ENCODE measurements around the gene NSMCE1.
A peak's percentile ranks its signal among the peaks of the same experiment; 100 is the strongest.

NSMCE1 gene

DNA sequence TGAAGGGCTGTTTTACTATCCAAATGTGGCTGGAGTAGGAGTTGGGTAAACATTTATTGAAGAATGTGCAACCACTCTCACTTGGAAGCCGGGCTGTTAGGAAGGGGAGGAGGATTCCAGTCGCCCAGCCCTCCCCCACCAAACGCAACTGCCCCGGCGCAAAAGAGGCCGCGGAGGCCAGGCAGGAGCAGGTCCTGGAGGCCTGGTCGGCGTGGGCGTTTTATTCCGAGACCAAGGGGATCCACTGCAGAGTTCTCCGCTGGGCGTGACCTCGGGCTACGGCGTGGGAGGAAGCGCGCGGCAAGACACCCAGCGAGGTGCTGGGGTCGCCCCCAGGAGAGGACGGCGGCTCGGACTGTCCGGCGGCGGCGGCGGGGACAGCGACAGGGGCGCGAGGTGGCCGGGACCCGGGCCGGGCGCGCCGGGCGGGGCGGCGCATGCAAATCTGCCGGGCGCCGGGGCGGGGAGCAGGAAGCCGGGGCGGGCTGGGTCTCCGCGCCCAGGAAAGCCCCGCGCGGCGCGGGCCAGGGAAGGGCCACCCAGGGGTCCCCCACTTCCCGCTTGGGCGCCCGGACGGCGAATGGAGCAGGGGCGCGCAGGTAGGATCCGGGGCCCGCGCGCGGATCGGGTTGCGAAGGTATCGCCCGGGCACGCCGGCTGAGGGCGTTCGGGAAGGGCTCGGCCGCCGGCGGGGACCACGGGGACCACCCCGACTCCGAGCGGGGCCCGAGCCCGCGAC is 45.0 kb upstream of the NSMCE1 start, which contains the start of gene IL4R:
IL4R (plus strand) TSS at position 553 of the 739 bp plus-strand sequence. CDS start 26,230 bp downstream, outside the sequence.
- H2AFZ ChIP-seq (ENCODE audit: low read depth, low read length), result peak within 1 kb of the TSS; percentile 85
- H3K27ac ChIP-seq (ENCODE audit: low read length), result peak within 1 kb of the TSS; percentile 33

DNA sequence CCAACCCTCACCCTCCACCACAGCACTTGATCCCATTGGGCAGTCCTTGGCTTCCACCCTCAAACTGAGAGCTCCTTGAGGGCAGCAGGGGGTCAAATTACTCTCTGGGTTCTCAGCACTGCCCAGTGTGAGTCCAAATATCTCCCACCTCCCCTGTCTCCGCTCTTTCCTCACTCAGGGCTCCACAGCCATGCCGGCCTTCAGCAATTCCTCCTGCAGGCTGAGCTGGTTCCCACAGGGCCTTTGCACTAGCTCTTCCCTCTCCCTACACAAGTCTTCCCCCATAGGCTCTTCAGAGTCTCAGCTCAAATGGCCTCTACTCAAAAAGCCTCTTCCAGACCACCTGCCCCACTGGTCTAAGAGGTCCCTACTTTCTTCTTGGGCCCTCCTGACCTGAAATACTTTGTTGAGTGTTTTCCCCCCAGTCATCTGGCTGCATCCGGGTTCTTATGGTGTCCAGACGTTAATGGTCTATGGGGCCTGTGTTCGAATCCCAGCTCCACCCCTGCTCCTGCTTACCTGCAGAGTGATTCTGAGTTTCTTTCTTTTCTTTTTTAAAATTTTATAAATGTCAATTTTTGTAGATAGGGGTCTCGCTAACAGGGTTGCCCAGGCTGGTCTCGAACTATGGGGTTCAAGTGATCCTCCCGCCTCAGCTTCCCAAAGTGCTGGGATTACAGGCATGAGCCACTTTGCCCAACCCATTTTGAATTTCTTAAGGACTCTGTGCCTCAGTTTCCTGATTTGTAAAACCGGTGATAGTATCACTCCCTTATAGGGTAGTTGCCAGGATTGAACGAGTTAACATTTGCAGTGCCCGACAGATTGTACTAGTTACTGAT is 44.2 kb upstream of the NSMCE1 start:
- Histone ChIP-seq H3K9me3 (ENCODE audit: insufficient read depth, low read length) (no peaks in the 10 kb centered on the region), H3K79me2 (ENCODE audit: low read length) (peaks cover 36% of the 10 kb centered on the region), H3K4me2 (ENCODE audit: low read length) (peak overlapping the region; percentile 92), H3K4me3 (ENCODE audit: low read length) (peak overlapping the region; percentile 89), H3K27ac (ENCODE audit: low read length) (no peak overlapping the region), H3K27me3 (ENCODE audit: low read depth, low read length) (peaks cover 32% of the 10 kb centered on the region), H4K20me1 (ENCODE audit: insufficient read depth, low read length) (peaks cover 20% of the 10 kb centered on the region), H3K4me1 (ENCODE audit: low read length) (peaks cover 16% of the 10 kb centered on the region), H3K36me3 (replicated peaks; ENCODE audit: low read depth, low read length) (peaks cover 2% of the 10 kb centered on the region), H2AFZ (ENCODE audit: low read depth, low read length) (peak overlapping the region; percentile 85), H3K9ac (ENCODE audit: low read length) (peak overlapping the region; percentile 93)
- TF ChIP-seq, protein P1, sequence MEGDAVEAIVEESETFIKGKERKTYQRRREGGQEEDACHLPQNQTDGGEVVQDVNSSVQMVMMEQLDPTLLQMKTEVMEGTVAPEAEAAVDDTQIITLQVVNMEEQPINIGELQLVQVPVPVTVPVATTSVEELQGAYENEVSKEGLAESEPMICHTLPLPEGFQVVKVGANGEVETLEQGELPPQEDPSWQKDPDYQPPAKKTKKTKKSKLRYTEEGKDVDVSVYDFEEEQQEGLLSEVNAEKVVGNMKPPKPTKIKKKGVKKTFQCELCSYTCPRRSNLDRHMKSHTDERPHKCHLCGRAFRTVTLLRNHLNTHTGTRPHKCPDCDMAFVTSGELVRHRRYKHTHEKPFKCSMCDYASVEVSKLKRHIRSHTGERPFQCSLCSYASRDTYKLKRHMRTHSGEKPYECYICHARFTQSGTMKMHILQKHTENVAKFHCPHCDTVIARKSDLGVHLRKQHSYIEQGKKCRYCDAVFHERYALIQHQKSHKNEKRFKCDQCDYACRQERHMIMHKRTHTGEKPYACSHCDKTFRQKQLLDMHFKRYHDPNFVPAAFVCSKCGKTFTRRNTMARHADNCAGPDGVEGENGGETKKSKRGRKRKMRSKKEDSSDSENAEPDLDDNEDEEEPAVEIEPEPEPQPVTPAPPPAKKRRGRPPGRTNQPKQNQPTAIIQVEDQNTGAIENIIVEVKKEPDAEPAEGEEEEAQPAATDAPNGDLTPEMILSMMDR (IDR thresholded peaks at IDR 0.05; ENCODE audit: low read depth, low read length), result no peak
- no peak for TF ChIP-seq EZH2phosphoT487 (IDR thresholded peaks at IDR 0.05; ENCODE audit: low read depth)

More for the DNA sequence above, 45.0 kb upstream of the NSMCE1 start, which contains the start of gene IL4R:
- Histone ChIP-seq H3K4me2 (ENCODE audit: low read length) (peak within 1 kb of the TSS; percentile 92), H4K20me1 (ENCODE audit: insufficient read depth, low read length) (peaks cover 25% of the 10 kb centered on the region), H3K4me1 (ENCODE audit: low read length) (peaks cover 24% of the 10 kb centered on the region), H3K79me2 (ENCODE audit: low read length) (peaks cover 43% of the 10 kb centered on the region), H3K27me3 (ENCODE audit: low read depth, low read length) (peaks cover 29% of the 10 kb centered on the region), H3K9me3 (ENCODE audit: insufficient read depth, low read length) (no peaks in the 10 kb centered on the region), H3K36me3 (replicated peaks; ENCODE audit: low read depth, low read length) (peaks cover 2% of the 10 kb centered on the region), H3K9ac (ENCODE audit: low read length) (peak within 1 kb of the TSS; percentile 93), H3K4me3 (ENCODE audit: low read length) (peak within 1 kb of the TSS; percentile 89)
- TF ChIP-seq, protein P1 (IDR thresholded peaks at IDR 0.05; ENCODE audit: low read depth, low read length), result no peak
- TF ChIP-seq EZH2phosphoT487 (IDR thresholded peaks at IDR 0.05; ENCODE audit: low read depth), result no peak

DNA sequence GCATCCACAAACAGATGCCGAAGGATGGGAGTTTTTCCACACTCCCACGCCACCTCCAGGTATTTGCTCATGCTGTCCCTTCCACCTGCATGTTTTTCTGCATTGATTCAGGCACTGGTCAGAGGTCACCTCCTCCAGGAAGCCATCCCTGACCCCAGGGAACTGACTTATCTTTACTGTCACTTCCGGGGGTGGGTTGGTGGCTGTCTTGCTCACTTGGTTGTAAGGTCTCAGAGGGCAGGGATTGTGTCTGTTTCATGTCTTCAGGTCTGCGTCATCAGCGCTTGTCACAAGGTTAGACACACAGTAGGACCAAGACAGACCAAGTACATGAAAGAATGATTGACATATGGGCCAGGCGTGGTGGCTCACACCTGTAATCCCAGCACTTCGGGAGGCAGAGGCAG is 43.3 kb upstream of the NSMCE1 start:
- Histone ChIP-seq H3K27ac (ENCODE audit: low read length) (no peak overlapping the region), H3K36me3 (replicated peaks; ENCODE audit: low read depth, low read length) (no peaks in the 10 kb centered on the region), H4K20me1 (ENCODE audit: insufficient read depth, low read length) (peaks cover 11% of the 10 kb centered on the region; the same call in 1 of the 2 replicates), H2AFZ (ENCODE audit: low read depth, low read length) (no peak overlapping the region), H3K79me2 (ENCODE audit: low read length) (peaks cover 27% of the 10 kb centered on the region), H3K4me3 (ENCODE audit: low read length) (no peak overlapping the region), H3K27me3 (ENCODE audit: low read depth, low read length) (peaks cover 32% of the 10 kb centered on the region), H3K4me2 (ENCODE audit: low read length) (no peak overlapping the region), H3K9me3 (ENCODE audit: insufficient read depth, low read length) (no peaks in the 10 kb centered on the region), H3K9ac (ENCODE audit: low read length) (no peak overlapping the region), H3K4me1 (ENCODE audit: low read length) (peaks cover 11% of the 10 kb centered on the region)
- TF ChIP-seq, protein P1 (IDR thresholded peaks at IDR 0.05; ENCODE audit: low read depth, low read length), result no peak
- no peak for TF ChIP-seq EZH2phosphoT487 (IDR thresholded peaks at IDR 0.05; ENCODE audit: low read depth)

DNA sequence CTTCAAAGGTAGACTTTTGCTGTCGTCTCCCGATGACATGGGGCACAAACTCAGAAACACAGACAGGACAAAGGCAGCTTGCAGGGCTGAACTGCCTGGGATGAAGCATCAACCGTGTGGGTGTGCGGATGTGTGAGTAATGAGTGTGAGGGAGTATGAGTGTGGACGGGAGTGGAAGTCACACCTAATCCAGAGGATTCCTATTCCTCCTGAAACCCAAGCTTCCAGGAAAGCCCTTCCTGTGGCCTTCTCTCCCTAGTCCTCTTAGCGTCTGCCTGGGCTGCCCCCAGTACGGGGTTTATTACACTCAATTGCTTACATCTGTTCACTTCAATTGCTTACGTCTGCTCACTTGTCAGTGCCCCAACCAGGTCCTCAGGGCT is 42.9 kb upstream of the NSMCE1 start:
- H2AFZ ChIP-seq (ENCODE audit: low read depth, low read length), result no peak overlapping the region
- H3K36me3 ChIP-seq (replicated peaks; ENCODE audit: low read depth, low read length), result no peaks in the 10 kb centered on the region
- H3K4me3 ChIP-seq (ENCODE audit: low read length), result no peak overlapping the region
- H3K4me2 ChIP-seq (ENCODE audit: low read length), result no peak overlapping the region
- no peak for TF ChIP-seq EZH2phosphoT487 (IDR thresholded peaks at IDR 0.05; ENCODE audit: low read depth)
- TF ChIP-seq, protein P1 (IDR thresholded peaks at IDR 0.05; ENCODE audit: low read depth, low read length), result no peak
- no peaks in the 10 kb centered on the region for H3K9me3 ChIP-seq (ENCODE audit: insufficient read depth, low read length)
- peaks cover 11% of the 10 kb centered on the region for H3K4me1 ChIP-seq (ENCODE audit: low read length)
- peaks cover 24% of the 10 kb centered on the region for H3K79me2 ChIP-seq (ENCODE audit: low read length)
- H4K20me1 ChIP-seq (ENCODE audit: insufficient read depth, low read length), result peaks cover 8% of the 10 kb centered on the region; the same call in 1 of the 2 replicates
- H3K27ac ChIP-seq (ENCODE audit: low read length), result no peak overlapping the region
- H3K9ac ChIP-seq (ENCODE audit: low read length), result no peak overlapping the region
- peaks cover 32% of the 10 kb centered on the region for H3K27me3 ChIP-seq (ENCODE audit: low read depth, low read length)
